Astrocyte of the spinal cord (primary cell): ENCODE data around the gene ELAVL1.

Experiments
- DNase-seq: peaks from one replicate; pipeline ENCODE4 v3.0.0; 2011; ENCODE audit warnings: low read depth, low spot score
- H3K4me3 ChIP-seq: 2 replicates; pipeline ENCODE4 v1.5.1; 2011; ENCODE audit warnings: low read depth, mild to moderate bottlenecking, low read length, moderate library complexity
- in situ Hi-C: cut with HindIII; loops from 2 replicates; pipeline ENCODE4 v1.10.0; 2017; ENCODE audit warnings: low sequenced_read_pairs
- TF ChIP-seq, protein P1 (sequence below): IDR thresholded peaks from 2 replicates; pipeline ENCODE4 v1.5.1; 2012; ENCODE audit warnings: low read depth, mild to moderate bottlenecking, low read length, inconsistent platforms

Gene ELAVL1

DNA sequence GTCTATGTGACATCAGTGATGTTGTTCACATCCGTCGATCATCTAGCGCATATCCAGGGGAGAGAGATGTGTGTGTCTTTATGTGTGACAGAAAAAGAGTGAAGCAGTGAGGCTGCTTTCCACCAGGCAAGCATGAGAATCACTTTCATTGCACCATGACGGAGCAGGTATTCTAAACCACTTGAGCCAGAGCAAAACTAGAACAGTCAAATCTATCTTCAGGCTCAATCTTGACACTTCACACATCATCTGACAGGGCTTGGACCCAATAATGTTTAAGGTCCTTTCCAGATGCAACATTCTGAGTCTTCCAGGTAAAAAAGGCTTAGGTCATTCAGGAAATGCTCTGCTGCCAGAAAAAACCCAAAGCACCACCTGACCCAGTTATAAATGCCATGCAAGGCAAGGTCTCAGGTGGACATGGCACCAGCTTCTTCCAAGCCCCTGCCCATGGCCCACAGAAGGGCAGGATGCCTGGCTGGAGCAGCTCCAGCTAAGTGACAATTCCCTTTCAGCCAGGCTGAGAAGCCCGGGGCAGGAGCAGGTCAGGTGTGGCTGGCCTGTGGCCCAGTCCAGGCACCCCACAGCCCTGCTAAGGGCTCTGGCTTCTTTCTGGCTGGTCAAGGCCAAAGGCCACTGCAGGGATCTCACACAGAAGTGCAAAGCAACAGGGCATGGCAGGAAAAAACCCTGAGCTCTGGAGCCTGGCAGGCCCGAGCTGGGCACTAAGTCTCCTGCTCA lies 5.0 kb downstream of the ELAVL1 start:
- no peak for DNase-seq
- TF ChIP-seq, protein P1, sequence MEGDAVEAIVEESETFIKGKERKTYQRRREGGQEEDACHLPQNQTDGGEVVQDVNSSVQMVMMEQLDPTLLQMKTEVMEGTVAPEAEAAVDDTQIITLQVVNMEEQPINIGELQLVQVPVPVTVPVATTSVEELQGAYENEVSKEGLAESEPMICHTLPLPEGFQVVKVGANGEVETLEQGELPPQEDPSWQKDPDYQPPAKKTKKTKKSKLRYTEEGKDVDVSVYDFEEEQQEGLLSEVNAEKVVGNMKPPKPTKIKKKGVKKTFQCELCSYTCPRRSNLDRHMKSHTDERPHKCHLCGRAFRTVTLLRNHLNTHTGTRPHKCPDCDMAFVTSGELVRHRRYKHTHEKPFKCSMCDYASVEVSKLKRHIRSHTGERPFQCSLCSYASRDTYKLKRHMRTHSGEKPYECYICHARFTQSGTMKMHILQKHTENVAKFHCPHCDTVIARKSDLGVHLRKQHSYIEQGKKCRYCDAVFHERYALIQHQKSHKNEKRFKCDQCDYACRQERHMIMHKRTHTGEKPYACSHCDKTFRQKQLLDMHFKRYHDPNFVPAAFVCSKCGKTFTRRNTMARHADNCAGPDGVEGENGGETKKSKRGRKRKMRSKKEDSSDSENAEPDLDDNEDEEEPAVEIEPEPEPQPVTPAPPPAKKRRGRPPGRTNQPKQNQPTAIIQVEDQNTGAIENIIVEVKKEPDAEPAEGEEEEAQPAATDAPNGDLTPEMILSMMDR: no peak
- in situ Hi-C loops: no loop called here
- no peak overlapping the region for H3K4me3 ChIP-seq

DNA sequence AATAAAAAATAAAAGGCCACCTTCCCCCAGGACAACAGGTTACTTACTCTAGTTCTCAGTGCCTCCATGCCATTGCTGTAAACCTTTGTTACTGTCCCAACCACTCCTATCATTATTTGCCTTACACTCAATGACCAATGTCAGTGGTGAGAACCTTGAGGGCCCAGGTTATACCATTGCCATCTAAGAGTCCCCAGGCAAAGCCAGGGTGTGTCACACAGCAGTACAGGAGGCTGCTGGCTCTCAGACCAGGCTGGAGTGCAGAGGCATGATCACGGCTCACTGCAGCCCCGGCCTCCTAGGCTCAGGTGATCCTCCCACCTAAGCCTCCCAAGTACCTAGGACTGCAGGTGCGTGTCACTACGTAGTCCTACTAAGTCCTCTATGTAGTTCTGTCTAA lies 6.1 kb downstream of the ELAVL1 start:
- in situ Hi-C loops: no loop called here
- H3K4me3 ChIP-seq: no peak overlapping the region
- no peak for DNase-seq

DNA sequence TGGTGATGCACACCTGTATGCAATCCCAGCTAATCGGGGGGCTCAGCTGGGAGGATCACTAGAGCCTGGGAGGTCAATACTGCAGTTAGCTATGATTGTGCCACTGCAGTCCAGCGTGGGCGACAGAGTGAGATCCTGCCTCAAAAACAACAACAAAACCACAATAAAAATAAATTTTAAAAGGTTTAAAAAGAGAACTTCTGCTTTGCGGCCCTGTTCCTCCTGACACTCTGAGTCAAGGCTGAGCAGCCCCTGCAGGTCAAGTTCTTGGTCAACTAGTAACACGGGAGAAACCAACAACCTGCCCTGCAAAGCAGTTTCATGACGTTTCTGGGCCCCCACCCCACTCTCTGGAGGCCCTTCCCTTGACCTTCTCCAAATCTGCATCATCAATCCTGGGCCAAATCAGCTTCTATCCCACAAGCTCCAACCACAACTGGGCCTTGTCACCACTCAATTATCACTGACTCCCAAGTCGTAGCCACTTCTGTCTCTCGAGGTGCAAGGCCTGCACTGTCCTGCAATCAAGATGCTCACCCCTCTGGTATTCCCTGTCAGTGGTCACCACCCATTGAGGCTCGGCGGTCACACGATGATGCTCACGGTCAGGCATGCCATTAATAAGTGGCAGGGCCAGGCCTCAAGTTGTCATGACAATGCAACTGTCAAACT lies 7.5 kb downstream of the ELAVL1 start:
- H3K4me3 ChIP-seq: no peak overlapping the region
- in situ Hi-C loops: no loop called here
- TF ChIP-seq, protein P1: no peak
- peak; percentile 11 for DNase-seq

More for the DNA sequence above, 6.1 kb downstream of the ELAVL1 start:
- TF ChIP-seq, protein P1: no peak

- TF ChIP-seq, protein P1: no peak
- in situ Hi-C loops: no loop called here
- no peak overlapping the region for H3K4me3 ChIP-seq
- DNase-seq: no peak
These were observed 8.6 kb downstream of the ELAVL1 start for GRCh38 chr19:7996883-7997282.

GRCh38 chr19:7995810-7996158 lies 9.7 kb downstream of the ELAVL1 start:
- in situ Hi-C loops: no loop called here
- no peak overlapping the region for H3K4me3 ChIP-seq
- no peak for DNase-seq
- TF ChIP-seq, protein P1: no peak

DNA sequence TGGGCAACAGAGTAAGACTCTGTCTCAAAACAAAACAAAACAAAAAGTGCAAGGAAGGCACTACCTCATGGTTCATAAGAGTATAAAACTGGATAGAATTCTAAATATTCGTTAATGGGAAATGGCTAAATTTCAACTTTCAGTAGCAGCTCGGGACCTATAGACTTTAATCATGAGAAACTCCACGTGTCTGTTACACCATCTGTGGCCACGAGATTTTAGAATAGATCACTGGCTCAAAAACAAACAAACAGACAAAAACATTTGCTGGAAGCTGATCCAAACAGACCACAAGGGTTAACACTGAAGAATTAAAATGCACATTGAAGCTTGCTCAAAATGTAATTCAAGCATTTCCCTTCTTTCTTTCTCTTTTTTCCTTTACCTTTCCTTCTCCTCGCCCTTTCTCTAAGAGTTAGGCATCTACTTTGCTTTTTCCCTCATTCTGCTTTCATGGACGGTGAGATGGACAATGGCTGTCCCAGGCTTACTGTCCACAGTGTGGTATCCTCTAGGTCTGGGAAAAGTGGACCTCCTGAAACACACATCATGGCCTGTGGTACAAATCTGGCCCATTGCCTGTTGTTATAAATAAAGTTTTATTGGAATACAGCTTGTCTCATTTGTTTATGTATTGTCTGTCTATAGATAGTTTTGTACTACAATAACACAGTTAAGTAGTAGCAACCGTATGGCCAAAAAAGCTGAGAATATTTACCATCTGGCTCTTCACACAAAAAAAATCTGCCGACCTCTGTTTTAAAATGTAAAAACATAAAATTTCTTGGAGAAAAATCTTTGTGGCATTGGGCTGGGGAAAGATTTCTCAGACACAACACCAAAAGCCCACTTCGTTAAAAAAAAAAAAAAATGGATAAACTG lies 10.3 kb downstream of the ELAVL1 start:
- no peak for DNase-seq
- in situ Hi-C loops: no loop called here
- TF ChIP-seq, protein P1: no peak
- H3K4me3 ChIP-seq: no peak overlapping the region
